B cell (primary cell): Measurements from ENCODE around the gene KRTAP10-7. TPM values are rescaled to one million over a fixed set of nuclear protein-coding genes. Genes with fewer than 3 reads are reported as not detected.

Source experiments
- ATAC-seq: fragments of 200-7000 bp; cut with Tn5 transposase; one replicate; pipeline ENCODE4 v1.10.0; 2021; ENCODE audit warnings: low read depth, mild to moderate bottlenecking, moderate number of reproducible peaks, moderate library complexity
- CTCF ChIA-PET: fragments of 350-600 bp; sonication (Branson Sonifier 250); formaldehyde crosslinking; loops from one replicate; lab custom pipeline; 2021; ENCODE audit warnings: antibody characterized with exemption, inconsistent platforms; lab: Charles Lee
- POLR2A ChIA-PET: fragments of 350-600 bp; sonication (Branson Sonifier 250); formaldehyde crosslinking; loops from one replicate; lab custom pipeline; 2021; ENCODE audit warnings: antibody characterized with exemption; lab: Charles Lee
- DNase-seq: peaks from one replicate; pipeline ENCODE4 v3.0.0; 2013
- H2AFZ ChIP-seq: 2 replicates; pipeline ENCODE4 v1.6.1; 2012; ENCODE audit warnings: mild to moderate bottlenecking, low read depth, low read length; ENCODE audit not compliant: insufficient read depth, poor library complexity, severe bottlenecking
- H3K27ac ChIP-seq, 2 donors: 1 replicate in 1 of 2; 2 replicates in 1 of 2; pipeline ENCODE4 v1.5.1; 2012 to 2013; ENCODE audit warnings: low read length in 2 of 2, mild to moderate bottlenecking in 2 of 2, moderate library complexity in 1 of 2
- H3K27me3 ChIP-seq, 4 experiments: fragments of 200-600 bp in 1 of 4; sonication (generic) in 1 of 4; replicated peaks in 1 of 4; 1 replicate in 2 of 4; 2 replicates in 2 of 4; pipeline versions ENCODE4 v1.6.1 to v1.7.0; 2013 to 2016; ENCODE audit warnings: low read length in 3 of 4, mild to moderate bottlenecking in 2 of 4, mixed read lengths in 1 of 4, moderate library complexity in 1 of 4; ENCODE audit not compliant: insufficient read depth in 4 of 4, control insufficient read depth in 3 of 4; ENCODE audit errors: control extremely low read depth in 1 of 4
- H3K36me3 ChIP-seq, 2 experiments: replicated peaks in 1 of 2; 1 replicate in 1 of 2; 2 replicates in 1 of 2; pipeline versions ENCODE4 v1.6.1 to v1.7.1; 2013; ENCODE audit warnings: low read length in 1 of 2; ENCODE audit not compliant: insufficient read depth in 2 of 2, control insufficient read depth in 1 of 2; ENCODE audit errors: control extremely low read depth in 1 of 2, extremely low read depth in 1 of 2
- H3K4me1 ChIP-seq, 2 donors: fragments of 200-600 bp in 1 of 2; sonication (generic) in 1 of 2; 1 replicate in 1 of 2; 2 replicates in 1 of 2; pipeline versions ENCODE4 v1.5.1 to v1.6.1; 2013 to 2017; ENCODE audit warnings: low read length in 2 of 2; ENCODE audit not compliant: control insufficient read depth in 2 of 2, insufficient read depth in 2 of 2
- H3K4me2 ChIP-seq: replicated peaks from 2 replicates; pipeline ENCODE3; 2012; ENCODE audit warnings: mild to moderate bottlenecking, low read depth, low read length; ENCODE audit not compliant: poor library complexity, severe bottlenecking
- H3K4me3 ChIP-seq, 5 experiments: fragments of 200-600 bp in 1 of 5; sonication (generic) in 1 of 5; 1 replicate in 3 of 5; 2 replicates in 2 of 5; pipeline versions ENCODE4 v1.5.1 to v1.7.0; 2011 to 2016; ENCODE audit warnings: low read length in 4 of 5, mild to moderate bottlenecking in 4 of 5, low read depth in 2 of 5, control low read depth in 1 of 5, moderate library complexity in 1 of 5; ENCODE audit not compliant: insufficient read depth in 1 of 5; ENCODE audit errors: control extremely low read depth in 1 of 5, extremely low read depth in 1 of 5
- H3K79me2 ChIP-seq: fragments of 200-600 bp; sonication (generic); one replicate; pipeline ENCODE4 v1.6.0; 2016; ENCODE audit warnings: low read length; ENCODE audit not compliant: control insufficient read depth, insufficient read depth
- H3K9ac ChIP-seq: fragments of 200-600 bp; sonication (generic); 2 replicates; pipeline ENCODE4 v1.6.1; 2017; ENCODE audit warnings: mild to moderate bottlenecking, low read length, moderate library complexity
- H3K9me3 ChIP-seq, 3 donors: one replicate each; pipeline versions ENCODE4 v1.6.1 to v1.7.1; 2013; ENCODE audit warnings: low read length in 2 of 3; ENCODE audit not compliant: control insufficient read depth in 2 of 3, insufficient read depth in 1 of 3; ENCODE audit errors: control extremely low read depth in 1 of 3
- H4K20me1 ChIP-seq: 2 replicates; pipeline ENCODE4 v1.6.0; 2012; ENCODE audit warnings: mild to moderate bottlenecking, low read length; ENCODE audit not compliant: insufficient read depth, control insufficient read depth, poor library complexity, severe bottlenecking
- H3K27ac Mint-ChIP-seq: one replicate; pipeline ENCODE4 v1.8.0; 2021; ENCODE audit warnings: mixed read lengths
- H3K27me3 Mint-ChIP-seq: one replicate; pipeline ENCODE4 v1.8.0; 2021; ENCODE audit warnings: mixed read lengths
- H3K4me1 Mint-ChIP-seq: one replicate; pipeline ENCODE4 v1.8.0; 2021; ENCODE audit warnings: mixed read lengths
- H3K4me3 Mint-ChIP-seq: one replicate; pipeline ENCODE4 v1.8.0; 2021; ENCODE audit warnings: mixed read lengths
- H3K9me3 Mint-ChIP-seq: one replicate; pipeline ENCODE4 v1.8.0; 2022; ENCODE audit warnings: mixed read lengths; ENCODE audit not compliant: insufficient read depth
- EZH2 ChIP-seq: IDR thresholded peaks from 2 replicates; pipeline ENCODE4 v1.6.1; 2012; ENCODE audit warnings: borderline replicate concordance, low read depth, mild to moderate bottlenecking, moderate library complexity, low read length; ENCODE audit not compliant: insufficient read depth, poor library complexity, severe bottlenecking
- WGBS: methylation state at CpG from one replicate; pipeline ENCODE4 v1.1.5; 2013; ENCODE audit warnings: missing lambda C conversion rate; ENCODE audit not compliant: insufficient coverage; 5-methylcytosine and 5-hydroxymethylcytosine counted together
- intact Hi-C: fragments of 100-400 bp; cut with micrococcal nuclease; formaldehyde crosslinking; loops from one replicate; pipeline ENCODE4 v1.10.0; 2022
- polyA plus RNA-seq: library from polyadenylated mRNA; depleted of rRNA; stranded (reverse); fragments of >200 nt; gene quantifications from 2 replicates; pipeline ENCODE4 v1.2.3, GENCODE V29; 2012
- total RNA-seq, 2 donors: library from RNA; stranded (reverse); fragments of 120-200 nt in 1 of 2; gene quantifications; 1 replicate in 1 of 2; 2 replicates in 1 of 2; pipeline versions ENCODE4 v1.2.3 to v1.2.4, GENCODE V29; 2013 to 2022
- TF ChIP-seq, protein P1 (sequence below): fragments of 200-600 bp; IDR thresholded peaks from one replicate; pipeline ENCODE4 v1.8.0; 2022; ENCODE audit warnings: antibody characterized with exemption, mild to moderate bottlenecking

Gene KRTAP10-7
- total and polyA plus RNA-seq, 2 donors (not counting 1 experiment from before 2014, with no cell fraction given) = not detected

DNA sequence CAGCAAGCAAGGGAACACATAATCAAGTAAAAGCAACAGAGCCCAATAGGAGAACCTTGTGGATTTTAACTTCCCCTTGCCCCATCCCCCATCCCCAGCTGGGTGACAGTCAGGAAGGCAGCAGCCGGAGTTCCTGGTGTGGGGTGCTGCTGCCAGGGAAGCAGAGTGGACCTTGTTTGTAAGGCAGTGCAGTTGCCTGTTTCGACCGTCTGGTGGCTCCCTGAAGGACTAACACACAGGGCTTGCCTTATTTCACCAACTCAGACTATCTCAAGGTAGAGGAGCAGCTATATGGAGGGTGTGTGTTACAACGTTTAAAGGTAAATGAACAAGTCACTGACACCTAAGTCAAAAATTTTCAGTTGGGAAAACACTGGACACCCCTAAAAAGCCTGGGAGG, 18.1 kb downstream of the KRTAP10-7 start:
- Histone ChIP-seq H3K27me3 (peaks cover 0 to 3% (median 1%) of the 10 kb centered on the region in 4 experiments), H3K4me3 (no peak overlapping the region), H3K79me2 (no peaks in the 10 kb centered on the region), H3K27ac (peak overlapping the region in 1 of 2 donors; percentile 63), H3K36me3 (no peaks in the 10 kb centered on the region), H3K4me2 (peak overlapping the region; percentile 41), H2AFZ (peak overlapping the region; percentile 75), H3K4me1 (peaks cover 11 to 13% of the 10 kb centered on the region in 2 donors), H3K9ac (peak overlapping the region; percentile 21), H3K9me3 (peaks cover 0 to 30% (median 8%) of the 10 kb centered on the region in 3 donors), H4K20me1 (no peaks in the 10 kb centered on the region)
- H3K9me3 Mint-ChIP-seq = peaks cover 22% of the 10 kb centered on the region
- peaks cover 14% of the 10 kb centered on the region for H3K4me1 Mint-ChIP-seq
- no peak for ATAC-seq
- peaks cover 7% of the 10 kb centered on the region for H3K27me3 Mint-ChIP-seq
- CTCF ChIA-PET = no interaction called here
- H3K4me3 Mint-ChIP-seq = no peak overlapping the region
- intact Hi-C loops = no loop called here
- no peak for TF ChIP-seq EZH2
- TF ChIP-seq, protein P1, sequence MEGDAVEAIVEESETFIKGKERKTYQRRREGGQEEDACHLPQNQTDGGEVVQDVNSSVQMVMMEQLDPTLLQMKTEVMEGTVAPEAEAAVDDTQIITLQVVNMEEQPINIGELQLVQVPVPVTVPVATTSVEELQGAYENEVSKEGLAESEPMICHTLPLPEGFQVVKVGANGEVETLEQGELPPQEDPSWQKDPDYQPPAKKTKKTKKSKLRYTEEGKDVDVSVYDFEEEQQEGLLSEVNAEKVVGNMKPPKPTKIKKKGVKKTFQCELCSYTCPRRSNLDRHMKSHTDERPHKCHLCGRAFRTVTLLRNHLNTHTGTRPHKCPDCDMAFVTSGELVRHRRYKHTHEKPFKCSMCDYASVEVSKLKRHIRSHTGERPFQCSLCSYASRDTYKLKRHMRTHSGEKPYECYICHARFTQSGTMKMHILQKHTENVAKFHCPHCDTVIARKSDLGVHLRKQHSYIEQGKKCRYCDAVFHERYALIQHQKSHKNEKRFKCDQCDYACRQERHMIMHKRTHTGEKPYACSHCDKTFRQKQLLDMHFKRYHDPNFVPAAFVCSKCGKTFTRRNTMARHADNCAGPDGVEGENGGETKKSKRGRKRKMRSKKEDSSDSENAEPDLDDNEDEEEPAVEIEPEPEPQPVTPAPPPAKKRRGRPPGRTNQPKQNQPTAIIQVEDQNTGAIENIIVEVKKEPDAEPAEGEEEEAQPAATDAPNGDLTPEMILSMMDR = no peak
- no CpG with 5 or more reads among the region's 4 CpGs for WGBS
- no peak for DNase-seq
- H3K27ac Mint-ChIP-seq = peak overlapping the region; percentile 74
- POLR2A ChIA-PET = no interaction called here

DNA sequence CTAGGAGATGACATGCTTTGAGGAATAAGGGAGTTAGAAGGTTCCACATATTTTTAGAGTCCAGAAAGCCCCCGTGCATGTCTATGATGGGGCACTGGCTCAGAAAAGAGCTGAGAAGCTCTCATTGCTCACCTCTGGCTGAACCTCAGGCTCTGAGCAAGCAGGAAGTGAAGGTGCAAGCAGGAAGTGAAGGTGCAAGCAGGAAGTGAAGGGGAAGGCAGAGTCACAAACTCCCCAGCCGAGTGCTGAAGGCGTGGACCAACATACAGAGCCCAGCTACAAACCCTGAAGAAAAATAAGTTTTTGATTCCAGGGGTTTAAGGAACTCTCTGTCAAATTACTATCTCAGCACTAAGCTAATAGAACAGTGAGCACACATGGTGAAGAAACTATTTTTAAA, 18.5 kb downstream of the KRTAP10-7 start:
- Histone ChIP-seq H4K20me1 (no peaks in the 10 kb centered on the region), H3K79me2 (no peaks in the 10 kb centered on the region), H3K4me1 (peaks cover 11 to 13% of the 10 kb centered on the region in 2 donors), H3K27me3 (peaks cover 0 to 3% (median 1%) of the 10 kb centered on the region in 4 experiments), H3K4me2 (peak overlapping the region; percentile 41), H3K9me3 (peaks cover 0 to 30% (median 12%) of the 10 kb centered on the region in 3 donors), H3K4me3 (peak overlapping the region in 1 of 5 experiments; percentile 37), H3K27ac (peak overlapping the region in 1 of 2 donors; percentile 63), H3K36me3 (no peaks in the 10 kb centered on the region), H2AFZ (peak overlapping the region; percentile 75), H3K9ac (peak overlapping the region; percentile 21)
- ChIA-PET POLR2A (no interaction called here), CTCF (no interaction called here)
- H3K27me3 Mint-ChIP-seq = peaks cover 7% of the 10 kb centered on the region
- 88% methylated on average over 1 of the region's 3 CpGs for WGBS
- intact Hi-C loops = no loop called here
- peak overlapping the region; percentile 74 for H3K27ac Mint-ChIP-seq
- DNase-seq (peak; percentile 18), ATAC-seq (peak; percentile 33)
- TF ChIP-seq, protein P1 = no peak
- TF ChIP-seq EZH2 = no peak
- peaks cover 22% of the 10 kb centered on the region for H3K9me3 Mint-ChIP-seq
- H3K4me3 Mint-ChIP-seq = no peak overlapping the region
- H3K4me1 Mint-ChIP-seq = peaks cover 14% of the 10 kb centered on the region
